Thoracic aorta (tissue), 2 donors: ENCODE results near the gene HSPA1B. TPM values are rescaled to one million over a fixed set of nuclear protein-coding genes. Genes with fewer than 3 reads are reported as not detected.
"Not testable (repeated sequence)": the region's sequence is repeated elsewhere in the genome, so short reads cannot be mapped to it uniquely, and the experiment has no call there.

Experiments used
- ATAC-seq: fragments of 150-250 bp; one replicate; pipeline ENCODE4 v1.8.0; 2017; ENCODE audit warnings: low read depth; ENCODE audit not compliant: insufficient number of reproducible peaks, low FRiP score
- DNase-seq: peaks from one replicate; pipeline ENCODE4 v3.0.0-alpha.2; 2020; ENCODE audit warnings: low spot score
- H3K27ac ChIP-seq, 2 donors: fragments of 200-600 bp; sonication (generic); 1 replicate in 1 of 2; 2 replicates in 1 of 2; pipeline ENCODE4 v1.5.1; 2016; ENCODE audit warnings: mild to moderate bottlenecking in 2 of 2, moderate library complexity in 2 of 2
- H3K27me3 ChIP-seq: fragments of 200-600 bp; sonication (generic); replicated peaks from 2 replicates; pipeline ENCODE4 v1.6.0; 2016; ENCODE audit warnings: mild to moderate bottlenecking; ENCODE audit not compliant: insufficient read depth
- H3K36me3 ChIP-seq: fragments of 200-600 bp; sonication (generic); one replicate; pipeline ENCODE4 v1.5.1; 2016
- H3K4me1 ChIP-seq, 2 donors: fragments of 200-600 bp; sonication (generic); 1 replicate in 1 of 2; 2 replicates in 1 of 2; pipeline versions ENCODE4 v1.5.1 to v1.6.0; 2016; ENCODE audit warnings: low read depth in 2 of 2, mild to moderate bottlenecking in 1 of 2; ENCODE audit not compliant: control insufficient read depth in 1 of 2
- H3K4me3 ChIP-seq: fragments of 200-600 bp; sonication (generic); 2 replicates; pipeline ENCODE4 v1.5.1; 2016; ENCODE audit warnings: mild to moderate bottlenecking
- H3K9me3 ChIP-seq: fragments of 200-600 bp; sonication (generic); 2 replicates; pipeline ENCODE4 v1.5.1; 2016
- CTCF ChIP-seq: fragments of 200-600 bp; sonication (generic); IDR thresholded peaks from one replicate; pipeline ENCODE4 v1.5.1; 2019; ENCODE audit warnings: antibody characterized with exemption
- total RNA-seq, 2 donors: library from RNA; depleted of rRNA; stranded (reverse); fragments of >200 nt; gene quantifications; one replicate each; pipeline versions ENCODE4 v1.1.0 to v1.2.3, GENCODE V29; 2016

The HSPA1B gene
- total RNA-seq, 2 donors from 2014 or later, result 178 to 262 TPM

GRCh38 chr6:31813465-31813849 lies 14.1 kb upstream of the HSPA1B start:
- Histone ChIP-seq H3K4me3 (peak overlapping the region; percentile 81), H3K9me3 (no peaks in the 10 kb centered on the region), H3K27me3 (no peaks in the 10 kb centered on the region), H3K4me1 (peaks cover 8 to 17% of the 10 kb centered on the region in 2 donors), H3K27ac (peak overlapping the region; percentile 91 to 93), H3K36me3 (no peaks in the 10 kb centered on the region)
- DNase-seq (no peak), ATAC-seq (no peak)
- no peak for TF ChIP-seq CTCF

GRCh38 chr6:31814677-31815024 lies 12.9 kb upstream of the HSPA1B start:
- DNase-seq (peak; percentile 96), ATAC-seq (peak; percentile 78)
- Histone ChIP-seq H3K9me3 (no peaks in the 10 kb centered on the region), H3K36me3 (no peaks in the 10 kb centered on the region), H3K4me3 (peak overlapping the region; percentile 81), H3K27me3 (no peaks in the 10 kb centered on the region), H3K4me1 (peaks cover 15 to 29% of the 10 kb centered on the region in 2 donors), H3K27ac (peak overlapping the region; percentile 97 to 98)
- TF ChIP-seq CTCF, result no peak

- DNase-seq, result peak; percentile 80
- Histone ChIP-seq H3K9me3 (no peaks in the 10 kb centered on the region), H3K27ac (peak within 1 kb of the TSS; percentile 97 to 98), H3K27me3 (no peaks in the 10 kb centered on the region), H3K36me3 (no peaks in the 10 kb centered on the region), H3K4me3 (peak within 1 kb of the TSS; percentile 81), H3K4me1 (peaks cover 19 to 35% of the 10 kb centered on the region in 2 donors)
- ATAC-seq, result peak; percentile 65
- no peak for TF ChIP-seq CTCF
These were observed 12.3 kb upstream of the HSPA1B start, which contains the start of the genes HSPA1A and HSPA1L for GRCh38 chr6:31815025-31815838. TSS of gene HSPA1A (plus strand) at chr6:31815543. CDS start at chr6:31815757, 214 bp downstream. TSS of gene HSPA1L (minus strand) at chr6:31815283. CDS start at chr6:31811972, 3,311 bp downstream.

- Histone ChIP-seq H3K27ac (peak overlapping the region; percentile 85 to 92), H3K4me3 (peak overlapping the region; percentile 70), H3K4me1 (peaks cover 22 to 50% of the 10 kb centered on the region in 2 donors)
- H3K27me3 ChIP-seq, DNase-seq, H3K9me3 ChIP-seq, ATAC-seq, H3K36me3 ChIP-seq: not testable (repeated sequence)
These were observed 10.2 kb upstream of the HSPA1B start for GRCh38 chr6:31817133-31817928.

GRCh38 chr6:31817929-31818511 lies 9.5 kb upstream of the HSPA1B start:
- H3K27ac ChIP-seq, result peak overlapping the region; percentile 85 to 92
- peak overlapping the region; percentile 70 for H3K4me3 ChIP-seq
- peaks cover 25 to 57% of the 10 kb centered on the region in 2 donors for H3K4me1 ChIP-seq
- not testable (repeated sequence) for ATAC-seq, H3K36me3 ChIP-seq, H3K27me3 ChIP-seq, DNase-seq, H3K9me3 ChIP-seq
